GM12875 (cell line): Measurements from ENCODE around the gene TARM1.
"Not testable (repeated sequence)": the region's sequence is repeated elsewhere in the genome, so short reads cannot be mapped to it uniquely, and the experiment has no call there.

ENCODE experiments used
- H3K4me3 ChIP-seq: one replicate; pipeline ENCODE4 v1.5.1; 2011; ENCODE audit warnings: low read depth, low read length, control low read depth
- CTCF ChIP-seq: IDR thresholded peaks from 2 replicates; pipeline ENCODE4 v1.5.1; 2011; ENCODE audit warnings: low read depth, mild to moderate bottlenecking, control low read depth, inconsistent platforms, low read length, moderate library complexity, borderline replicate concordance; ENCODE audit not compliant: insufficient read depth

TARM1 gene

GRCh38 chr19:54107876-54108490 lies 26.8 kb upstream of the TARM1 start:
- no peak for TF ChIP-seq CTCF
- H3K4me3 ChIP-seq = no peak overlapping the region

GRCh38 chr19:54106716-54107115 lies 25.6 kb upstream of the TARM1 start:
- H3K4me3 ChIP-seq = no peak overlapping the region
- TF ChIP-seq CTCF = no peak

GRCh38 chr19:54105796-54106195 lies 24.6 kb upstream of the TARM1 start:
- H3K4me3 ChIP-seq = no peak overlapping the region
- TF ChIP-seq CTCF = no peak

- H3K4me3 ChIP-seq = no peak overlapping the region
- no peak for TF ChIP-seq CTCF
Observed at GRCh38 chr19:54104998-54105715, 24.0 kb upstream of the TARM1 start.

- no peak for TF ChIP-seq CTCF
- H3K4me3 ChIP-seq = peak within 1 kb of the TSS; percentile 95
Observed at GRCh38 chr19:54102421-54103169, 21.4 kb upstream of the TARM1 start, which contains the start of gene NDUFA3. Gene NDUFA3 (plus strand): TSS chr19:54102855. CDS start chr19:54102879, 24 bp downstream.

GRCh38 chr19:54100561-54100960 lies 19.4 kb upstream of the TARM1 start, which contains the start of gene OSCAR:
Gene OSCAR (minus strand): TSS chr19:54100803. CDS start chr19:54100792, 11 bp downstream.
- no peak for TF ChIP-seq CTCF
- H3K4me3 ChIP-seq = no peak within 1 kb of the TSS

GRCh38 chr19:54099903-54100255 lies 18.7 kb upstream of the TARM1 start:
- not testable (repeated sequence) for H3K4me3 ChIP-seq
